GM12891 (cell line): ENCODE results near the gene NFKBIA.

Source experiments
- PAX5 ChIP-seq: IDR thresholded peaks from 2 replicates; pipeline ENCODE4 v1.6.1; 2011; ENCODE audit warnings: low read length, moderate library complexity, mild to moderate bottlenecking; ENCODE audit not compliant: insufficient read depth, severe bottlenecking
- POLR2A ChIP-seq: IDR thresholded peaks from 2 replicates; pipeline ENCODE4 v1.6.1; 2011; ENCODE audit warnings: low read depth, low read length, control low read depth
- POLR2AphosphoS5 ChIP-seq: IDR thresholded peaks from 2 replicates; pipeline ENCODE4 v1.6.1; 2011; ENCODE audit warnings: low read depth, low read length, control low read depth
- POU2F2 ChIP-seq: IDR thresholded peaks from 2 replicates; pipeline ENCODE4 v1.6.1; 2011; ENCODE audit warnings: low read depth, mild to moderate bottlenecking, control low read depth, low read length, moderate library complexity

GRCh38 chr14:35351897-35352273 is 52.7 kb downstream of the NFKBIA start:
- TF ChIP-seq POLR2AphosphoS5 (no peak), POLR2A (no peak), POU2F2 (no peak), PAX5 (no peak)
